GM20000 (cell line): Measurements from ENCODE around the gene CCT3.

Experiments
- DNase-seq: peaks from one replicate; pipeline ENCODE4 v3.0.0; 2012; ENCODE audit warnings: low spot score
- CTCF ChIP-seq: IDR thresholded peaks from 2 replicates; pipeline ENCODE4 v1.5.1; 2012; ENCODE audit warnings: mild to moderate bottlenecking, control low read depth; ENCODE audit errors: extremely low read depth, missing control alignments

CCT3 gene

GRCh38 chr1:156259805-156260204 lies 78.3 kb downstream of the CCT3 start:
- TF ChIP-seq CTCF: no peak
- no peak for DNase-seq
